Epithelial cell of proximal tubule (primary cell): ENCODE data around the gene KCTD17. TPM values are rescaled to one million over a fixed set of nuclear protein-coding genes. Genes with fewer than 3 reads are reported as not detected.

Experiments used
- DNase-seq: peaks from one replicate; pipeline ENCODE4 v3.0.0-alpha.2; 2011; ENCODE audit warnings: low read depth
- H3K4me3 ChIP-seq: 2 replicates; pipeline ENCODE4 v1.5.1; 2011; ENCODE audit warnings: low read depth, mild to moderate bottlenecking, low read length
- total RNA-seq: library from RNA; depleted of rRNA; stranded (reverse); fragments of >200 nt; gene quantifications from 2 replicates; pipeline ENCODE4 v1.2.3, GENCODE V29; 2015
- TF ChIP-seq, protein P1 (sequence below): conservative IDR thresholded peaks from 2 replicates; pipeline ENCODE4 v1.5.1; 2012; ENCODE audit warnings: low read depth, mild to moderate bottlenecking, low read length

The KCTD17 gene
- total RNA-seq, 1 donor from 2014 or later: 35.9 TPM

DNA sequence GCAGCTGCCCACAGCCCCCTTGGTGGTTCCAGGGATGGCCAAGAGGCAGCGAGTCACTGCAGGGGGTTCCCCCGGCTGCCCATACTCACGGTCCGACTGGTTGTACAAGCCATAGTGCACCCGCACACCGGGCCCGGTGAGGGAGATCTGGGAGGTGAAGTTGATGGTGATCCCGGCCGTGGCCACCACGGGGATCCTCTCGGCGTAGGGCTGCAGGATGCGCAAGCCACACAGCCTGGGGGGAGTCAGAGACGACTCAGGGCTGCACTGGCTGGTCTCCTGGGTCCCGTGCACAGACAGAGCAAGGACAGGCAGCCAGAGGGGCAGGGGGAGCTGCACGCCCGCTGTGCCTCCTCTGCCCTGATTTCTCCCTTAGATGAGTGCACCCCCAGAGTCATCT lies 23.5 kb downstream of the KCTD17 start:
- TF ChIP-seq, protein P1, sequence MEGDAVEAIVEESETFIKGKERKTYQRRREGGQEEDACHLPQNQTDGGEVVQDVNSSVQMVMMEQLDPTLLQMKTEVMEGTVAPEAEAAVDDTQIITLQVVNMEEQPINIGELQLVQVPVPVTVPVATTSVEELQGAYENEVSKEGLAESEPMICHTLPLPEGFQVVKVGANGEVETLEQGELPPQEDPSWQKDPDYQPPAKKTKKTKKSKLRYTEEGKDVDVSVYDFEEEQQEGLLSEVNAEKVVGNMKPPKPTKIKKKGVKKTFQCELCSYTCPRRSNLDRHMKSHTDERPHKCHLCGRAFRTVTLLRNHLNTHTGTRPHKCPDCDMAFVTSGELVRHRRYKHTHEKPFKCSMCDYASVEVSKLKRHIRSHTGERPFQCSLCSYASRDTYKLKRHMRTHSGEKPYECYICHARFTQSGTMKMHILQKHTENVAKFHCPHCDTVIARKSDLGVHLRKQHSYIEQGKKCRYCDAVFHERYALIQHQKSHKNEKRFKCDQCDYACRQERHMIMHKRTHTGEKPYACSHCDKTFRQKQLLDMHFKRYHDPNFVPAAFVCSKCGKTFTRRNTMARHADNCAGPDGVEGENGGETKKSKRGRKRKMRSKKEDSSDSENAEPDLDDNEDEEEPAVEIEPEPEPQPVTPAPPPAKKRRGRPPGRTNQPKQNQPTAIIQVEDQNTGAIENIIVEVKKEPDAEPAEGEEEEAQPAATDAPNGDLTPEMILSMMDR: no peak
- DNase-seq: no peak
- H3K4me3 ChIP-seq: no peak overlapping the region

DNA sequence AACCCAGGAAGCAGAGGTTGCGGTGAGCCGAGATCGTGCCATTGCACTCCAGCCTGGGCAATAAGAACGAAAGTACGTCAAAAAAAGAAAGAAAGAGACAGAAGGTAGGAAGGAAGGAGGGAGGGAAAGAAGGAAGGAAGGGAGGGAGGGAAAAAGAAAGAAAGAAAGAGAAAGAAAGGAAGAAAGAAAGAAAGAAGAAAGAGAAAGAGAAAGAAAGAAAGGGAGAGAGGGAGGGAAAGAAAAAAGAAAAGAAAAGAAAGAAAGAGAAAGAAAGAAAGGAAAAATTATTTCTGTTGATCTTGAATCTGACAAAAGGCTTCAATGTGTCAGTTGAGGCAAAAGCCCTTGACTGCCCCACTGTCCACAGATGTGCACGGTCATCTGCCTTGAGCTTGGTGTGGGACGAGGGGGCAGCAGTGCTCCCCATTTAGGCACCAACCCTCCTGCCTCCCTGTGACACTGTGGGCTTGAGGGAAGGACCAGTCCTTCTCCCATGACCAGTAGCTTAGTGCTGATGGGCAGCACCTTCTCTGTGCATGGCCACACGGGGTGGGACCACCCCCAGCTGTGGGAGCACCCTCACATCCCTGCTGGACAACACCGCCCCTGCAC lies 24.4 kb downstream of the KCTD17 start:
- no peak for DNase-seq
- TF ChIP-seq, protein P1: no peak
- no peak overlapping the region for H3K4me3 ChIP-seq

DNA sequence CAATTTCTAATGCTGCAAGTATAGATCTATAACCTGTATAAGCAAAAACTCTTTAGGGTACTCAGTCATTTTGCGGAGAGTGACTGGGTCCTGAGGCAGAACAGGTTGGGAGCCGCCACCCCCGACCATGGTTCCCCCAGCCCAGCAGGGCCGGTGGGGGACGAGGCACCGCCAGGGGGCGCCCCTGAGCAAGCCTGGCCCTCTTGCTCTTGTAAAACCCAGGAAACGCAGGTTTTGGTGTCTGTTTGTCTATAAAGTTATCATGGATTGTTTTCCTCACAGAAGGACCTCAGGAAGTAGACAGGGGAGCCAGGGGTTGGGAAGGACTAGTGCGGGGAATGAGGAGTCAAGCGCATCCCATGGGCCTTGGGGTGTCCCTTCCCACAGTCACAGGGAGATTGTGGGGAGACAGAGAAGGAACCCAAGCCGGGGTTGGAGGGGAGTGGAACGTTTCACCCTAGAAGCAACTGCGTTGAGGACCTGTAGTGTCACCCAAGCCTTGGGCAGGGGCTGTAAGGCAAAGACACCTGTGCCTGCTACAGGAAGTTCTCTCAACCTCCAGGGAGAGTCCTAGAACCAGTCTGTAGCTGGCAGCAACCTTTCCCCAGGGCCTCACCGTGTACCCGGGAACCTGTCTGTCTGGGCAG lies 26.4 kb downstream of the KCTD17 start:
- no peak overlapping the region for H3K4me3 ChIP-seq
- DNase-seq: no peak
- TF ChIP-seq, protein P1: peak; percentile 99

DNA sequence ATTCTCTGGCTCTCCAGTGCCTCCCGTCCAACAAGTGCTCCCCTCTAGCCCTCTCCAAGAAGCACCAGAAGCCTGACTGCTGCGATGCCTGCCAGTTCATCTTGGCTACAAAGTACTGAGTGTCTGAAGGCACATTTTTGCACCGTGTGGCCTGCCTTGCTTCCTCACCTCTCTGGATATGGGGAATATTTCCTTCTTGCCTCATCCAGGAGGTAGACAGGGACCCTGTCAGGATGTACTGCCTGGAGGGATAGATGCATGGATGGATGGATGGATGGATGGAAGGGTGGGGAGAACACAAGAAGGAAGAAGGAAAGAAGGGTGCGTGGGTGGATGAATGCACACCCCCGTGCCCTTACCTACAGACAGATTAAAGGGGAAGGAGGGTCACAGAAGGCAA lies 27.6 kb downstream of the KCTD17 start:
- TF ChIP-seq, protein P1: no peak
- H3K4me3 ChIP-seq: no peak overlapping the region
- DNase-seq: no peak

DNA sequence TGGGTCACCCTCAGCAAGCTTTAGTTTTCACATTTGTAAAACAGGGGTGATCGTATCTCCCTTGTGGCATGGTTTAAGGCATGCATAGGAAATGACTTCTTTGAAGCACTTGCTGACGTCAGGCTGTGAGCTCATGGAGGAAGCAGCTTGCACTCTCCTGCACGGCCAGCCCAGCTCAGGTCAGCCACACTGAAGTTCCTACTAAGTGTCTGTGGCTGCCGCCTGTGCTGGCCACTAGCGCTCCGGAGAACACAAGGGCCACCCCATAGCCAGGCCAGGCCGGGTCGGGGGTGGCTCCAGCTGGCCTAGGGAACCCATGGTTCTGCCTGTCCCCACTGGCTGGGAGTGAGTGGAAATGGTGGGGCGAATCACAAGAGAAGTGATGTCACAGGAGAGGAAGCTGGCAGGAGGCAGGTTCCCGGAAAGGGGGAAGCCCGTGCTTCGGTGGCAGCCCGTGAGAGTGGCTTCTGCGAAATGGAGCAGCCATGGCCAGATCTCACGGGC lies 28.2 kb downstream of the KCTD17 start:
- DNase-seq: no peak
- H3K4me3 ChIP-seq: no peak overlapping the region
- TF ChIP-seq, protein P1: no peak

DNA sequence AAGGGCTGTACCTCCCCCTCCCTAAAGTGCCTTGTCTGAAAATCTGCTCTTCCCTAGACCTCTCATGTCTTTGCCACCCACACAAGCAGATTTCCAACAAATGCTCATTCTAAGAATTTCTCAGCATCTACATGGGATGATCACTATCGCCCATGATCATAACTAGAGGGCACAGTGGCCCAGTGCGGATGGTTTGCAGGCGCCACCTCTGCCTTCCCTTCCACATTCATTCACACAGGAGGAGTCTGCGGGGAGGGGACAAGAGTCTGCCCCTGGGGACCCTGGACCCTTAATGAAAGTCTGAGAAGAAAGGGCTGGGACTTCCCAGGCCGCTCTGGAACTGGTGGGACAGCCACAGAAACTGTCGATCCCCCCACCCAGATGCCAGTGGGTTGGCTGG lies 28.9 kb downstream of the KCTD17 start:
- DNase-seq: no peak
- TF ChIP-seq, protein P1: no peak
- no peak overlapping the region for H3K4me3 ChIP-seq

DNA sequence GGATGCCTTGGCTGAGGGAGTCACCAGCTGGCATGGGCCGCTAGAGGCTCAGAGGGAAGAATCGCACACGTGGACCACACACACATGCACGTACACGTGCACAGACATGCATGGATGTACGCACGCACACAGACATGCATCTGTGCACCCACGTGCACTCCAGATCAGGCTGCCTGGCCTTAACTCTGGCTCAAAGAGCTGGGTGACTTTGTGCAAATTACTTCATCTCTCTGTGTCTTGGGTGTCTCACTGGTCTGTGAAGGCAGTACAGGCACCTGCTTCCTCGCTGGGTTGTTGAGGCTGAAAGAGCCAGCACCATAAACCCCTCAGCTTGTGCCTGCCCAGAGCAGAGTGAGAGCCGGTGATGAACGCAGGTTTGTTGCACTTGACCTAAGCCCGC lies 29.3 kb downstream of the KCTD17 start:
- H3K4me3 ChIP-seq: no peak overlapping the region
- no peak for DNase-seq
- TF ChIP-seq, protein P1: no peak
